ENCODE measurements around the gene CCDC93. TPM values are rescaled to one million over a fixed set of nuclear protein-coding genes. Genes with fewer than 3 reads are reported as not detected.
"Not testable (repeated sequence)": the region's sequence is repeated elsewhere in the genome, so short reads cannot be mapped to it uniquely, and the experiment has no call there.

The CCDC93 gene
- total RNA-seq, 4 donors from 2014 or later, result 11.6 to 55.6 (median 23.9) TPM

DNA sequence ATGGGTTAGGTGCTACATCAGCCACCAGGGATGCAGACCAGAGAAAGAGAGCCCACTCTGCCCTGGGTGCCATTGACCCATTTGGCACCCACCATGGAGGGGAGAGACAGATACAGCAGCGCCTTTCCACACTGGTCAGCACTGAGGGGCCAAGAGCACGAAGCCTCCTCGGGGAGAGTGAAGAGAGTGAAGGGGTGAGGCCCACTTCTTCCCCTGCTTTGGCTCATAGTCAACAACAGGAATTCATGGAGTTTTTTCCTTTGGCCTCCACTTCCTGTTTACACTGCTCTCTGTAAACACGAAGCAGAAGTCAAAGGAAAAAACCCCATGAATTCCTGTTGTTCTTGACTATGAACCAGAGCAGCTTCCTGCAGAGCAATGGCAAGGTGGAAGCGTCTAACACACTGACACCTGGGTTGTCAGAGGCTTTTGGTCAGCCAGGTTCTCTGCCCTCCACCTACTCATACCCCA, 80.0 kb downstream of the CCDC93 start:
- TF ChIP-seq EP300 (IDR thresholded peaks at IDR 0.05) (no peak), POLR2A (IDR thresholded peaks at IDR 0.05) (no peak), POLR2AphosphoS5 (IDR thresholded peaks at IDR 0.05) (no peak)
- TF ChIP-seq, protein P1, sequence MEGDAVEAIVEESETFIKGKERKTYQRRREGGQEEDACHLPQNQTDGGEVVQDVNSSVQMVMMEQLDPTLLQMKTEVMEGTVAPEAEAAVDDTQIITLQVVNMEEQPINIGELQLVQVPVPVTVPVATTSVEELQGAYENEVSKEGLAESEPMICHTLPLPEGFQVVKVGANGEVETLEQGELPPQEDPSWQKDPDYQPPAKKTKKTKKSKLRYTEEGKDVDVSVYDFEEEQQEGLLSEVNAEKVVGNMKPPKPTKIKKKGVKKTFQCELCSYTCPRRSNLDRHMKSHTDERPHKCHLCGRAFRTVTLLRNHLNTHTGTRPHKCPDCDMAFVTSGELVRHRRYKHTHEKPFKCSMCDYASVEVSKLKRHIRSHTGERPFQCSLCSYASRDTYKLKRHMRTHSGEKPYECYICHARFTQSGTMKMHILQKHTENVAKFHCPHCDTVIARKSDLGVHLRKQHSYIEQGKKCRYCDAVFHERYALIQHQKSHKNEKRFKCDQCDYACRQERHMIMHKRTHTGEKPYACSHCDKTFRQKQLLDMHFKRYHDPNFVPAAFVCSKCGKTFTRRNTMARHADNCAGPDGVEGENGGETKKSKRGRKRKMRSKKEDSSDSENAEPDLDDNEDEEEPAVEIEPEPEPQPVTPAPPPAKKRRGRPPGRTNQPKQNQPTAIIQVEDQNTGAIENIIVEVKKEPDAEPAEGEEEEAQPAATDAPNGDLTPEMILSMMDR (IDR thresholded peaks at IDR 0.05), result no peak
- Histone ChIP-seq H3K27ac (no peak overlapping the region), H3K9me3 (no peaks in the 10 kb centered on the region), H3K36me3 (peaks cover 97% of the 10 kb centered on the region), H3K27me3 (no peaks in the 10 kb centered on the region), H3K4me3 (no peak overlapping the region), H3K4me1 (no peaks in the 10 kb centered on the region)
- DNase-seq (ENCODE audit: low spot score in 2 of 2), result no peak
- WGBS, result 64% methylated on average over 5 of the region's 5 CpGs

DNA sequence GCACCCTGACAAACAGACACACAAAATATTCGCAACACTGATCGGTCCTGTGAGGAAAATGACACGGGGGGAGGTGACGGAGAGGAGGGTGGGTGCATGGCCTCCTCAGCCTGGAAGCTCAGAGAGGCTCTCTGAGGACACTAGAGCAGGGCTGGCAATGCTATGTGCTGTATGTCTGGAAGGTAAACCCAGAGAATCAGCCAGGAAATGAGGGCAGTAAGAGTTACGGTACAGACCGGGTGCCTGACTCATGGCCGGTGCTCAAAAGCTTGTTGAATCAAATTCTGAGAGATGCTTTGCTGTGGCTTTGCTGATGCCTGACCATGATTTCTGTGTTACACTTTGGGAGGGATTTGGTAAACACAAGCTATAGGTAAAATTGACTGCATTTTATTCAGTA, 81.9 kb downstream of the CCDC93 start:
- TF ChIP-seq, protein P1 (IDR thresholded peaks at IDR 0.05), result no peak
- no peak for TF ChIP-seq EP300 (IDR thresholded peaks at IDR 0.05)
- no peak for TF ChIP-seq POLR2A (IDR thresholded peaks at IDR 0.05)
- TF ChIP-seq POLR2AphosphoS5 (IDR thresholded peaks at IDR 0.05), result no peak
- Histone ChIP-seq H3K27me3 (no peaks in the 10 kb centered on the region), H3K27ac (no peak overlapping the region), H3K4me3 (no peak overlapping the region), H3K9me3 (no peaks in the 10 kb centered on the region), H3K36me3 (peaks cover 91% of the 10 kb centered on the region), H3K4me1 (no peaks in the 10 kb centered on the region)
- WGBS, result 85% methylated on average over 7 of the region's 7 CpGs
- DNase-seq (ENCODE audit: low spot score in 2 of 2), result no peak

DNA sequence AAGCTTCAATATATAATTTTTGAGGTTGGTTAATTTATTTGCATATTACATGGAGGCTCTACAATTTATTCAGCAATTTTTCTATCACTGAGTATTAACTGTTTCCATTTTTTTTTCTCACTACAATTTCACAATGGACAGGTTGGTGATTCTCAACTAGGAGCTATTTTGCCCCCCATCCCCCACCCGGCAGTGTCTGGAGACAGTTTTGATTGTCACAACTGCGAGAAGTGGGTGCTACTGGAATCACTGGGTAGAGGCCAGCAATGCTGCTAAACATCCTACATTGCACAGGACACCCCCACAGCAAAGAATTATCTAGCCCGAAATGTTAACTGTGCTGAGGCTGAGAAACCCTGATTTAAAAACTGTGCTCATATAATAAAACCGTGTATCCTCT, 82.6 kb downstream of the CCDC93 start:
- no peaks in the 10 kb centered on the region for H3K4me1 ChIP-seq
- H3K4me3 ChIP-seq, result no peak overlapping the region
- 94% methylated on average over 4 of the region's 4 CpGs for WGBS
- no peaks in the 10 kb centered on the region for H3K9me3 ChIP-seq
- H3K27ac ChIP-seq, result no peak overlapping the region
- peaks cover 84% of the 10 kb centered on the region for H3K36me3 ChIP-seq
- H3K27me3 ChIP-seq, result no peaks in the 10 kb centered on the region
- no peak for DNase-seq (ENCODE audit: low spot score in 2 of 2)
- TF ChIP-seq POLR2A (IDR thresholded peaks at IDR 0.05) (no peak), POLR2AphosphoS5 (IDR thresholded peaks at IDR 0.05) (no peak), EP300 (IDR thresholded peaks at IDR 0.05) (no peak)
- TF ChIP-seq, protein P1 (IDR thresholded peaks at IDR 0.05), result no peak

DNA sequence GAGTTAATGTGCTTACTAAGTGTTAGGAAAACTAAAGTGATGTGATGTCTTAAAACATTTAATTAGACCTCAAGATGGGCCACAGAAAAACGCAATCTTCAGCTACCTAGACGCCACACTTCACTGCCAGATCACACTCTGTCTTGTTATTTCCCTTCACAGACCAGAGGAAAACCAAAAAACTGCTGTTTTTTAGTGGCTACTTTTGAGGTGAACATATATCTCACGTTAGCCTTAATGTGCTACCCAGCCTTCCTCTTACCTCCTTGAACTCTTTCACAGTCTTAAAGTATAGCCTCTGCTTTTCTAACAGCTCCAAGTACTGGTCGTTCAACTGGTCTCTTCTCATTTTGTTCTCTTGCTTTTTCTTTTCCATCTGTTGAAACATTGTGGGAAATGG, 83.1 kb downstream of the CCDC93 start:
- 80% methylated on average over 4 of the region's 4 CpGs for WGBS
- Histone ChIP-seq H3K4me1 (no peaks in the 10 kb centered on the region), H3K4me3 (no peak overlapping the region), H3K27me3 (no peaks in the 10 kb centered on the region), H3K36me3 (peaks cover 79% of the 10 kb centered on the region), H3K9me3 (no peaks in the 10 kb centered on the region), H3K27ac (no peak overlapping the region)
- no peak for DNase-seq (ENCODE audit: low spot score in 2 of 2)
- TF ChIP-seq EP300 (IDR thresholded peaks at IDR 0.05) (no peak), POLR2AphosphoS5 (IDR thresholded peaks at IDR 0.05) (no peak), POLR2A (IDR thresholded peaks at IDR 0.05) (no peak)
- TF ChIP-seq, protein P1 (IDR thresholded peaks at IDR 0.05), result no peak

DNA sequence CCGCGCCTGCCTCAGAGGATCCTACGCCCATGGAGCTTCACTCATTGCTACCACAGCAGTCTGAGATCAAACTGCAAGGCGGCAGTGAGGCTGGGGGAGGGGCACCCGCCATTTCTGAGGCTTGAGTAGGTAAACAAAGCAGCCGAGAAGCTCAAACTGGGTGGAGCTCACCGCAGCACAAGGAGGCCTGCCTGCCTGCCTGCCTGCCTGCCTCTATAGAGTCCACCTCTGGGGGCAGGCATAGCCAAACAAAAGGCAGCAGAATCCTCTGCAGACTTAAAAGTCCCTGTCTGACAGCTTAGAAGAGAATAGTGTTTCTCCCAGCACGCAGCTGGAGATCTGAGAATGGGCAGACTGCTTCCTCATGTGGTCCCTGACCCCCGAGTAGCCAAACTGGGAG, 90.4 kb downstream of the CCDC93 start:
- WGBS, result 98% methylated on average over 5 of the region's 9 CpGs
- not testable (repeated sequence) for DNase-seq (ENCODE audit: low spot score in 2 of 2)

DNA sequence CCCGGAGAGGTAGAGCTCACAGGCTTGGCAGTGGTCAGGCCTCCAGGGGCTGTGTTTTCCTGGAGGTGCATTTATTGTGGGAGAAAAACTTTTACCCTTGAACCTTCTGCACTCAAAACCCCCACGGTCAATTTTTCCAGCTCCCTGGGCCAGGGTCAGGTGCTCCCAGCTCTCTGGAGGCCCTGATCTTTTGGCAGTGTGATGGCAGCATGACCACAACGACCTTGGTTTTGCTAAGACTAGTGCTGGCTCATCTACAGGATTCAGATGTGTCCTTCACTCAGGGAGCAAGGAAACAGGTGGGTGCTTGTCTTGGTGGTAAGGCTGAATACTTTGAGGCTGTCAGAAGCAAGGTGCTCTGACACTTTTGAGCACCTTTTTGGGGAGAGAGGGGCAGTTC, 92.3 kb downstream of the CCDC93 start:
- Histone ChIP-seq H3K27ac (no peak overlapping the region), H3K4me3 (no peak overlapping the region), H3K9me3 (no peaks in the 10 kb centered on the region), H3K4me1 (no peaks in the 10 kb centered on the region), H3K27me3 (no peaks in the 10 kb centered on the region), H3K36me3 (peaks cover 86% of the 10 kb centered on the region)
- no peak for DNase-seq (ENCODE audit: low spot score in 2 of 2)
- TF ChIP-seq, protein P1 (IDR thresholded peaks at IDR 0.05), result no peak
- TF ChIP-seq POLR2AphosphoS5 (IDR thresholded peaks at IDR 0.05), result no peak
- TF ChIP-seq POLR2A (IDR thresholded peaks at IDR 0.05), result no peak
- TF ChIP-seq EP300 (IDR thresholded peaks at IDR 0.05), result no peak
- WGBS, result 84% methylated on average over 3 of the region's 3 CpGs

More for the DNA sequence above, 90.4 kb downstream of the CCDC93 start:
- H3K4me3 ChIP-seq, H3K27me3 ChIP-seq, H3K4me1 ChIP-seq, H3K9me3 ChIP-seq, H3K27ac ChIP-seq: not testable (repeated sequence)
- peaks cover 74% of the 10 kb centered on the region for H3K36me3 ChIP-seq
